ENCODE data around the gene MYPOP. TPM values are rescaled to one million over a fixed set of nuclear protein-coding genes. Genes with fewer than 3 reads are reported as not detected.

Gene MYPOP
- total RNA-seq, 1 donor from 2014 or later: 11.1 TPM

- H3K9me3 Mint-ChIP-seq (ENCODE audit: low read depth): no peaks in the 10 kb centered on the region
- peaks cover 31% of the 10 kb centered on the region for H3K36me3 Mint-ChIP-seq (ENCODE audit: insufficient read depth)
- H3K4me3 Mint-ChIP-seq (ENCODE audit: low read depth): no peak overlapping the region
- no peaks in the 10 kb centered on the region for H3K4me1 Mint-ChIP-seq (ENCODE audit: low read depth)
- no peaks in the 10 kb centered on the region for H3K27me3 Mint-ChIP-seq
- TF ChIP-seq, protein P1, sequence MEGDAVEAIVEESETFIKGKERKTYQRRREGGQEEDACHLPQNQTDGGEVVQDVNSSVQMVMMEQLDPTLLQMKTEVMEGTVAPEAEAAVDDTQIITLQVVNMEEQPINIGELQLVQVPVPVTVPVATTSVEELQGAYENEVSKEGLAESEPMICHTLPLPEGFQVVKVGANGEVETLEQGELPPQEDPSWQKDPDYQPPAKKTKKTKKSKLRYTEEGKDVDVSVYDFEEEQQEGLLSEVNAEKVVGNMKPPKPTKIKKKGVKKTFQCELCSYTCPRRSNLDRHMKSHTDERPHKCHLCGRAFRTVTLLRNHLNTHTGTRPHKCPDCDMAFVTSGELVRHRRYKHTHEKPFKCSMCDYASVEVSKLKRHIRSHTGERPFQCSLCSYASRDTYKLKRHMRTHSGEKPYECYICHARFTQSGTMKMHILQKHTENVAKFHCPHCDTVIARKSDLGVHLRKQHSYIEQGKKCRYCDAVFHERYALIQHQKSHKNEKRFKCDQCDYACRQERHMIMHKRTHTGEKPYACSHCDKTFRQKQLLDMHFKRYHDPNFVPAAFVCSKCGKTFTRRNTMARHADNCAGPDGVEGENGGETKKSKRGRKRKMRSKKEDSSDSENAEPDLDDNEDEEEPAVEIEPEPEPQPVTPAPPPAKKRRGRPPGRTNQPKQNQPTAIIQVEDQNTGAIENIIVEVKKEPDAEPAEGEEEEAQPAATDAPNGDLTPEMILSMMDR (IDR thresholded peaks at IDR 0.05; ENCODE audit: unreplicated experiment): no peak
- H3K27ac Mint-ChIP-seq: no peak overlapping the region
- DNase-seq (ENCODE audit: low spot score, unreplicated experiment): no peak
Observed at GRCh38 chr19:45847663-45848062, 54.8 kb downstream of the MYPOP start.

GRCh38 chr19:45842198-45842597 lies 60.2 kb downstream of the MYPOP start:
- H3K27ac Mint-ChIP-seq: no peak overlapping the region
- peaks cover 50% of the 10 kb centered on the region for H3K36me3 Mint-ChIP-seq (ENCODE audit: insufficient read depth)
- no peaks in the 10 kb centered on the region for H3K27me3 Mint-ChIP-seq
- no peak for DNase-seq (ENCODE audit: low spot score, unreplicated experiment)
- H3K4me1 Mint-ChIP-seq (ENCODE audit: low read depth): no peaks in the 10 kb centered on the region
- TF ChIP-seq, protein P1 (IDR thresholded peaks at IDR 0.05; ENCODE audit: unreplicated experiment): no peak
- no peaks in the 10 kb centered on the region for H3K9me3 Mint-ChIP-seq (ENCODE audit: low read depth)
- H3K4me3 Mint-ChIP-seq (ENCODE audit: low read depth): no peak overlapping the region

Other genes starting within 250 kb of the MYPOP start
- gene GIPR, start 234.4 kb downstream of the MYPOP start, total RNA-seq: 26.4 and 27.2 TPM in 2 replicates
- 401 and 414 TPM in 2 replicates for gene SNRPD2, start 210.7 kb downstream of the MYPOP start, total RNA-seq
- 9.0 and 10.8 TPM in 2 replicates for gene QPCTL, start 209.9 kb downstream of the MYPOP start, total RNA-seq
- gene FBXO46, start 171.7 kb downstream of the MYPOP start, total RNA-seq: 41.6 and 44.7 TPM in 2 replicates
- gene MEIOSIN, start 169.2 kb downstream of the MYPOP start, total RNA-seq: not detected in 2 replicates
- 36.9 and 42.3 TPM in 2 replicates for gene SIX5, start 133.4 kb downstream of the MYPOP start, total RNA-seq
- gene DMPK, start 120.1 kb downstream of the MYPOP start, total RNA-seq: 117 and 122 TPM in 2 replicates
- gene DMWD, start 109.8 kb downstream of the MYPOP start, total RNA-seq: 99.4 and 108 TPM in 2 replicates
- 0.42 and 0.48 TPM in 2 replicates for gene RSPH6A, start 87.3 kb downstream of the MYPOP start, total RNA-seq
- 112 and 114 TPM in 2 replicates for gene SYMPK, start 39.5 kb downstream of the MYPOP start, total RNA-seq
- gene FOXA3, start 38.3 kb downstream of the MYPOP start, total RNA-seq: 23.5 and 25.4 TPM in 2 replicates
- gene IRF2BP1, start 16.5 kb downstream of the MYPOP start, total RNA-seq: 30.4 and 35.0 TPM in 2 replicates
- gene NANOS2, start 12.2 kb upstream of the MYPOP start, total RNA-seq: not detected in 2 replicates
- gene NOVA2, start 71.3 kb upstream of the MYPOP start, total RNA-seq: 0.44 and 0.53 TPM in 2 replicates
- 22.2 and 23.2 TPM in 2 replicates for gene CCDC61, start 92.9 kb upstream of the MYPOP start, total RNA-seq
- not detected in 2 replicates for gene PGLYRP1, start 120.4 kb upstream of the MYPOP start, total RNA-seq
- gene IGFL4, start 138.4 kb upstream of the MYPOP start, total RNA-seq: 0.84 and 1.2 TPM in 2 replicates
- gene IGFL3, start 222.1 kb upstream of the MYPOP start, total RNA-seq: not detected in 2 replicates
- gene IGFL2, start 245.6 kb upstream of the MYPOP start, total RNA-seq: not detected in 2 replicates

All from progenitor cell of endocrine pancreas (in vitro differentiated cells).